ENCODE results near the gene FBXW8.

FBXW8 gene

GRCh38 chr12:117034701-117035151 lies 124.0 kb downstream of the FBXW8 start:
- no peak overlapping the region for H3K27ac ChIP-seq
- DNase-seq (ENCODE audit: low spot score) = no peak

GRCh38 chr12:117035287-117035686 lies 124.5 kb downstream of the FBXW8 start:
- H3K27ac ChIP-seq = no peak overlapping the region

More at GRCh38 chr12:117034701-117035151, 124.0 kb downstream of the FBXW8 start:
- no peak overlapping the region for H3K4me3 ChIP-seq
- no peak for TF ChIP-seq CTCF (IDR thresholded peaks at IDR 0.05)

GRCh38 chr12:117036046-117036445 lies 125.3 kb downstream of the FBXW8 start:
- H3K4me3 ChIP-seq = no peak overlapping the region
- H3K27ac ChIP-seq = no peak overlapping the region
- no peak for DNase-seq (ENCODE audit: low spot score)
- TF ChIP-seq CTCF (IDR thresholded peaks at IDR 0.05) = no peak

More at GRCh38 chr12:117035287-117035686, 124.5 kb downstream of the FBXW8 start:
- DNase-seq (ENCODE audit: low spot score) = no peak
- no peak for TF ChIP-seq CTCF (IDR thresholded peaks at IDR 0.05)
- H3K4me3 ChIP-seq = no peak overlapping the region

GRCh38 chr12:117036547-117036946 lies 125.8 kb downstream of the FBXW8 start:
- DNase-seq (ENCODE audit: low spot score) = no peak
- TF ChIP-seq CTCF (IDR thresholded peaks at IDR 0.05) = no peak
- Histone ChIP-seq H3K4me3 (no peak overlapping the region), H3K27ac (no peak overlapping the region)

GRCh38 chr12:117037289-117038022 lies 126.7 kb downstream of the FBXW8 start:
- no peak for DNase-seq (ENCODE audit: low spot score)
- no peak for TF ChIP-seq CTCF (IDR thresholded peaks at IDR 0.05)

GRCh38 chr12:117038023-117038680 lies 127.4 kb downstream of the FBXW8 start:
- Histone ChIP-seq H3K4me3 (no peak overlapping the region), H3K27ac (no peak overlapping the region)
- TF ChIP-seq CTCF (IDR thresholded peaks at IDR 0.05) = no peak
- no peak for DNase-seq (ENCODE audit: low spot score)

More at GRCh38 chr12:117037289-117038022, 126.7 kb downstream of the FBXW8 start:
- Histone ChIP-seq H3K4me3 (no peak overlapping the region), H3K27ac (no peak overlapping the region)

Data from coronary artery (tissue), 2 donors.